ENCODE measurements around the gene RBM17. TPM values are rescaled to one million over a fixed set of nuclear protein-coding genes. Genes with fewer than 3 reads are reported as not detected.

The RBM17 gene
- total RNA-seq, 1 experiment from 2014 or later = 124 TPM

DNA sequence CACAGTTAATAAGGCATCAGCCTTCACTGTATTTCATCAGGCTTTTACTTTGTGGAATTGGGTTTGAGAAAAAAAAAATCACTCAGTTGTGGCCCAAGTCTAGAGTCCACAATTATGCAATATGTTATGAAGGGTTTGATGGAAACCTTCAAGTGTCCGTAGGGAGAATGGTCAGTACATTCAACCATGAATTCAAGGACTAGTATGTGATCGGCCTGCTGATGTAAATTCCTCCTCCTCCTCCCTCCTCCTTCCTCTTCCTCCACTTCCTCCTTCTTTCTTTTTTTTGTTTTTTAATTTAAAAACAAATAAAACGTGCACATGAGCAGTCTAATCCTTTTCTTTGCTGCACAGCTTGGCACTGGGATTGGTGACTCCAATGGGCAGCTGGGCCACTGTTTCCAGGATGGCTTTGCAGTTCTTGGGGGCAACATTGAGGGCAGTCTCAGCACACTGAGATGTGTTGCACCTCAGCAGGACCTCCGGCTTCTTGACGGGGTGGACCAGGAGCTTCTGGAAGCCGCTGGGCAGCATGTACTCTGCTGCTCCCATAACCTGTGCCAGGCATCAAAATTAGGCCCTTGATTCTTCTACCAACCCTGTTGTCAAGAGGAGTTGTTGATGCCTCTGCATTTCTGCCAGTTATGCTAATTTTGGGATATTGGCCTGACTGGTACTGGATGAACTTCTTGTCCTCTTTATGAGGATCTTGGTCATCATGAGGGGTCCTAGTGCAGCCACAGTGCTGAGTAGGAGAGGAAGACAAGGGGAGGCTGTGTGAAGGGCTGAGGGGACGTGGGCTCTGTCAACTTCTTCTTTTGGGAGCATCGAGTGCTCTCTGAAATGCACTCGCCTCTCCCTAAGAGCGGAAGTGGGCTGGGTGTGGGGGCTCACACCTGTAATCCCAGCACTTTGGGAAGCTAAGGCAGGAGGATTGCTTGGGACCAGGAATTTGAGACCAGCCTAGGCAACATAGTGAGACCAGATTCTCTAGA, 17.4 kb upstream of the RBM17 start:
- no peak overlapping the region for H3T11ph ChIP-seq (ENCODE audit: low read length)
- no peak overlapping the region for H3K56ac ChIP-seq (ENCODE audit: insufficient read length, low read depth, low read length)
- no CpG with 5 or more reads among the region's 10 CpGs for WGBS (ENCODE audit: extremely low coverage, insufficient read length, low lambda C conversion rate)
- no peaks in the 10 kb centered on the region for H3K79me2 ChIP-seq (ENCODE audit: insufficient read depth, low read length)
- H3K79me1 ChIP-seq (ENCODE audit: insufficient read depth, low read depth, low read length, poor library complexity, severe bottlenecking) = no peaks in the 10 kb centered on the region
- no peak overlapping the region for H3K18ac ChIP-seq (ENCODE audit: insufficient read length, low read depth, low read length)
- no peaks in the 10 kb centered on the region for H4K20me1 ChIP-seq (ENCODE audit: control insufficient read depth, insufficient read depth, insufficient read length)
- no peak overlapping the region for H3K9ac ChIP-seq (ENCODE audit: extremely low read depth, insufficient read length, low read length)
- no peaks in the 10 kb centered on the region for H3K9me3 Mint-ChIP-seq
- no peak overlapping the region for H3K4me2 ChIP-seq (ENCODE audit: insufficient read depth, insufficient read length, low read length)
- no peak overlapping the region for H3K14ac ChIP-seq (ENCODE audit: insufficient read depth, low read length)
- H3K27ac Mint-ChIP-seq = no peak overlapping the region; a peak in 1 of 7 replicates
- no peaks in the 10 kb centered on the region; the same call in none of the 2 replicates for H3K27me3 ChIP-seq (ENCODE audit: insufficient read depth, low read length)
- no peaks in the 10 kb centered on the region for H3K23me2 ChIP-seq (ENCODE audit: insufficient read length, low read depth, low read length, poor library complexity, severe bottlenecking)
- no peak for DNase-seq
- no peak overlapping the region for H3K23ac ChIP-seq (ENCODE audit: insufficient read length, low read depth, low read length)
- no peaks in the 10 kb centered on the region for H3K9me3 ChIP-seq (ENCODE audit: control insufficient read depth, low read depth, low read length)
- peaks cover 18% of the 10 kb centered on the region for H3K27me3 Mint-ChIP-seq (ENCODE audit: low read depth)
- TF ChIP-seq, protein P1, sequence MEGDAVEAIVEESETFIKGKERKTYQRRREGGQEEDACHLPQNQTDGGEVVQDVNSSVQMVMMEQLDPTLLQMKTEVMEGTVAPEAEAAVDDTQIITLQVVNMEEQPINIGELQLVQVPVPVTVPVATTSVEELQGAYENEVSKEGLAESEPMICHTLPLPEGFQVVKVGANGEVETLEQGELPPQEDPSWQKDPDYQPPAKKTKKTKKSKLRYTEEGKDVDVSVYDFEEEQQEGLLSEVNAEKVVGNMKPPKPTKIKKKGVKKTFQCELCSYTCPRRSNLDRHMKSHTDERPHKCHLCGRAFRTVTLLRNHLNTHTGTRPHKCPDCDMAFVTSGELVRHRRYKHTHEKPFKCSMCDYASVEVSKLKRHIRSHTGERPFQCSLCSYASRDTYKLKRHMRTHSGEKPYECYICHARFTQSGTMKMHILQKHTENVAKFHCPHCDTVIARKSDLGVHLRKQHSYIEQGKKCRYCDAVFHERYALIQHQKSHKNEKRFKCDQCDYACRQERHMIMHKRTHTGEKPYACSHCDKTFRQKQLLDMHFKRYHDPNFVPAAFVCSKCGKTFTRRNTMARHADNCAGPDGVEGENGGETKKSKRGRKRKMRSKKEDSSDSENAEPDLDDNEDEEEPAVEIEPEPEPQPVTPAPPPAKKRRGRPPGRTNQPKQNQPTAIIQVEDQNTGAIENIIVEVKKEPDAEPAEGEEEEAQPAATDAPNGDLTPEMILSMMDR (conservative IDR thresholded peaks at IDR 0.05) = no peak
- H2BK120ac ChIP-seq (ENCODE audit: low read depth, low read length, poor library complexity, severe bottlenecking) = no peak overlapping the region
- H2BK15ac ChIP-seq (ENCODE audit: low read depth, low read length) = no peak overlapping the region
- peaks cover 4 to 6% of the 10 kb centered on the region in 2 experiments for H3K4me1 Mint-ChIP-seq
- no peak overlapping the region for H4K91ac ChIP-seq (ENCODE audit: insufficient read length, low read depth, low read length)
- H2AFZ ChIP-seq (ENCODE audit: low read length) = no peak overlapping the region
- H4K5ac ChIP-seq (ENCODE audit: insufficient read length, low read depth, low read length) = no peak overlapping the region
- no peaks in the 10 kb centered on the region for H3K36me3 Mint-ChIP-seq (ENCODE audit: insufficient read depth in 1 of 3, low read depth in 3 of 3)
- no peak overlapping the region for H2BK5ac ChIP-seq (ENCODE audit: insufficient read length, low read length)
- no peak overlapping the region for H3K27ac ChIP-seq (ENCODE audit: insufficient read length, low read depth, low read length)
- no peak overlapping the region for H2BK20ac ChIP-seq (ENCODE audit: low read depth, low read length, poor library complexity, severe bottlenecking)
- H3K4ac ChIP-seq (ENCODE audit: low read depth, low read length) = no peak overlapping the region
- no peak overlapping the region for H4K8ac ChIP-seq (replicated peaks; ENCODE audit: insufficient read length, low read depth, low read length)
- no peak overlapping the region for H3K4me3 Mint-ChIP-seq
- H2AK5ac ChIP-seq (ENCODE audit: insufficient read length, low read length) = no peak overlapping the region
- H2BK12ac ChIP-seq (ENCODE audit: insufficient read length, low read depth, low read length) = no peak overlapping the region
- H3K4me1 ChIP-seq (ENCODE audit: insufficient read depth, low read length) = no peaks in the 10 kb centered on the region
